ENCODE data around the gene TDP2.

TDP2 gene

GRCh38 chr6:24610672-24611071 is 56.0 kb downstream of the TDP2 start:
- H3K4me3 ChIP-seq (ENCODE audit: insufficient read length, low read depth), result no peak overlapping the region
- no peaks in the 10 kb centered on the region for H3K27me3 ChIP-seq (ENCODE audit: insufficient read depth, insufficient read length)
- DNase-seq (ENCODE audit: low read depth, low spot score), result no peak
- H3K9ac ChIP-seq (ENCODE audit: insufficient read length, low read depth), result no peak overlapping the region
- H3K36me3 ChIP-seq (ENCODE audit: insufficient read depth, insufficient read length, low read length), result no peaks in the 10 kb centered on the region
- H3K9me3 ChIP-seq (ENCODE audit: insufficient read depth, low read length), result no peaks in the 10 kb centered on the region
- no peaks in the 10 kb centered on the region for H3K4me1 ChIP-seq (ENCODE audit: insufficient read depth, insufficient read length)
- no peak for TF ChIP-seq YY1 (IDR thresholded peaks at IDR 0.05; ENCODE audit: insufficient read depth, insufficient read length)
- TF ChIP-seq ZNF274 (IDR thresholded peaks at IDR 0.05; ENCODE audit: low read depth, low read length), result no peak

- no peak overlapping the region for H3K4me3 ChIP-seq (ENCODE audit: insufficient read length, low read depth)
- DNase-seq (ENCODE audit: low read depth, low spot score), result no peak
- no peaks in the 10 kb centered on the region for H3K27me3 ChIP-seq (ENCODE audit: insufficient read depth, insufficient read length)
- no peaks in the 10 kb centered on the region for H3K9me3 ChIP-seq (ENCODE audit: insufficient read depth, low read length)
- TF ChIP-seq ZNF274 (IDR thresholded peaks at IDR 0.05; ENCODE audit: low read depth, low read length), result no peak
- TF ChIP-seq YY1 (IDR thresholded peaks at IDR 0.05; ENCODE audit: insufficient read depth, insufficient read length), result no peak
- TF ChIP-seq SUZ12 (IDR thresholded peaks at IDR 0.05; ENCODE audit: extremely low read depth, insufficient read depth, insufficient read length), result no peak
- H3K4me1 ChIP-seq (ENCODE audit: insufficient read depth, insufficient read length), result no peaks in the 10 kb centered on the region
- H3K36me3 ChIP-seq (ENCODE audit: insufficient read depth, insufficient read length, low read length), result no peaks in the 10 kb centered on the region
- H3K9ac ChIP-seq (ENCODE audit: insufficient read length, low read depth), result no peak overlapping the region
These were observed 59.2 kb downstream of the TDP2 start for GRCh38 chr6:24607310-24608105.

GRCh38 chr6:24606200-24606930 is 60.3 kb downstream of the TDP2 start:
- no peaks in the 10 kb centered on the region for H3K27me3 ChIP-seq (ENCODE audit: insufficient read depth, insufficient read length)
- H3K9me3 ChIP-seq (ENCODE audit: insufficient read depth, low read length), result no peaks in the 10 kb centered on the region
- H3K9ac ChIP-seq (ENCODE audit: insufficient read length, low read depth), result no peak overlapping the region
- no peak for DNase-seq (ENCODE audit: low read depth, low spot score)
- no peak overlapping the region for H3K4me3 ChIP-seq (ENCODE audit: insufficient read length, low read depth)
- no peaks in the 10 kb centered on the region for H3K4me1 ChIP-seq (ENCODE audit: insufficient read depth, insufficient read length)
- TF ChIP-seq SUZ12 (IDR thresholded peaks at IDR 0.05; ENCODE audit: extremely low read depth, insufficient read depth, insufficient read length), result no peak
- no peak for TF ChIP-seq YY1 (IDR thresholded peaks at IDR 0.05; ENCODE audit: insufficient read depth, insufficient read length)
- TF ChIP-seq ZNF274 (IDR thresholded peaks at IDR 0.05; ENCODE audit: low read depth, low read length), result no peak
- H3K36me3 ChIP-seq (ENCODE audit: insufficient read depth, insufficient read length, low read length), result no peaks in the 10 kb centered on the region

- H3K4me1 ChIP-seq (ENCODE audit: insufficient read depth, insufficient read length), result no peaks in the 10 kb centered on the region
- H3K9ac ChIP-seq (ENCODE audit: insufficient read length, low read depth), result no peak overlapping the region
- TF ChIP-seq ZNF274 (IDR thresholded peaks at IDR 0.05; ENCODE audit: low read depth, low read length) (no peak), SUZ12 (IDR thresholded peaks at IDR 0.05; ENCODE audit: extremely low read depth, insufficient read depth, insufficient read length) (no peak), YY1 (IDR thresholded peaks at IDR 0.05; ENCODE audit: insufficient read depth, insufficient read length) (no peak)
- DNase-seq (ENCODE audit: low read depth, low spot score), result no peak
- H3K36me3 ChIP-seq (ENCODE audit: insufficient read depth, insufficient read length, low read length), result no peaks in the 10 kb centered on the region
- H3K27me3 ChIP-seq (ENCODE audit: insufficient read depth, insufficient read length), result no peaks in the 10 kb centered on the region
- H3K4me3 ChIP-seq (ENCODE audit: insufficient read length, low read depth), result no peak overlapping the region
- no peaks in the 10 kb centered on the region for H3K9me3 ChIP-seq (ENCODE audit: insufficient read depth, low read length)
These were observed 63.5 kb downstream of the TDP2 start for GRCh38 chr6:24603241-24603640.

- H3K4me1 ChIP-seq (ENCODE audit: insufficient read depth, insufficient read length), result no peaks in the 10 kb centered on the region
- TF ChIP-seq SUZ12 (IDR thresholded peaks at IDR 0.05; ENCODE audit: extremely low read depth, insufficient read depth, insufficient read length), result no peak
- TF ChIP-seq ZNF274 (IDR thresholded peaks at IDR 0.05; ENCODE audit: low read depth, low read length), result no peak
- TF ChIP-seq YY1 (IDR thresholded peaks at IDR 0.05; ENCODE audit: insufficient read depth, insufficient read length), result no peak
- H3K4me3 ChIP-seq (ENCODE audit: insufficient read length, low read depth), result no peak overlapping the region
- H3K27me3 ChIP-seq (ENCODE audit: insufficient read depth, insufficient read length), result no peaks in the 10 kb centered on the region
- H3K9ac ChIP-seq (ENCODE audit: insufficient read length, low read depth), result no peak overlapping the region
- H3K9me3 ChIP-seq (ENCODE audit: insufficient read depth, low read length), result no peaks in the 10 kb centered on the region
- DNase-seq (ENCODE audit: low read depth, low spot score), result no peak
- no peaks in the 10 kb centered on the region for H3K36me3 ChIP-seq (ENCODE audit: insufficient read depth, insufficient read length, low read length)
These were observed 65.8 kb downstream of the TDP2 start for GRCh38 chr6:24600903-24601302.
